ENCODE data around the gene GRIP1. TPM values are rescaled to one million over a fixed set of nuclear protein-coding genes. Genes with fewer than 3 reads are reported as not detected.

Gene GRIP1
- 0.05 TPM for polyA plus RNA-seq (2012; ENCODE audit: low read depth, missing spikeins)

DNA sequence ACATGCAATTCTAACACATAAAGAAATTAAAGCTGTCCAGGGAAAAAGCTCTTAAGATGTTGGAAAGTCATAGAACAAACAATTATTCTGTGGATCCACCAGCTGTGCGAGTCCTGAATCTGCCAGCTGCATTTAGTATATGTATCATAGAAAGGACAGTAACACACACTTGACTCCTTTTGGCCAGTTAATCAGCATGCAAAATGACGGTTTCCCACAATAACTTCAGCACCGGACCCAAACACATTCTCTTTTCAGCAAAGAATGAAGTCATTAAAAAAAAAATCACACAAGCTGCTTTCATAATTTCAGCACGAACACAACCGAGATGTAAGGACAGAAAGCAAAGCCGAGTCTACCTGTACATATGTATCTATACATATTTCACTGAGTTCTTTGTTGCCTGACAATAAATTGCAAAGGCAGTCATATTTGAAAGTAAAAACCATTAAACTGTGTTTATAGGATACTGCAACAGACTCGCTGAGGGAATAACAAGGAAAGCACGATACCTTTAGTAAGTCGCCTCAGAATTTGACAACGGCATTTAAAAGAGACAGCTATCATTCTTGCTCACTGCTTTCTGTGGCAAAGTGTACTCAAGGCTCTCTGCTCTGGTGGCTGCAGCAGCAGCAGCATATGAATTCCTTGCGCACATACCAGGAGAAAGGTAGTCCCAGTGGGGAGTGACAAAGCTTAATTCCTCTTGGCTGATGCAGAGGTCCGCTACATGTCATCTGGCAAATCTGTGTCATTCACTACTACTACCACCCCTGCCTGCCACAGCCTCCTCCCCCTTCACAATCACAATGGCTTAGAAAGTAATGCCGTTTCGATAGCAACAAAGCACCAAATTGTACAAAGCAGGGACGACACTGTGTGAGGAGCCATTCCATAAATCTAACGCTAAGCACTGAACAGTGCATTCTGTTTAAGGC, at the start of gene GRIP1:
Gene GRIP1, minus strand, starts transcription at position 739 of the 938 bp plus-strand sequence. Its CDS starts 172 bp downstream, at position 567.
- TF ChIP-seq POLR2AphosphoS5 (IDR thresholded peaks at IDR 0.05; ENCODE audit: low read depth, low read length) (no peak), POU2F2 (IDR thresholded peaks at IDR 0.05; ENCODE audit: low read depth, low read length) (no peak), SPI1 (IDR thresholded peaks at IDR 0.05; ENCODE audit: low read depth, low read length) (no peak), POLR2A (IDR thresholded peaks at IDR 0.05; ENCODE audit: low read depth, low read length) (no peak), PAX5 (IDR thresholded peaks at IDR 0.05; ENCODE audit: insufficient read depth, low read length, severe bottlenecking) (no peak), TAF1 (IDR thresholded peaks at IDR 0.05; ENCODE audit: low read depth, low read length) (no peak)
- DNase-seq (ENCODE audit: insufficient read length, low spot score): no peak
- no peak for FAIRE-seq

DNA sequence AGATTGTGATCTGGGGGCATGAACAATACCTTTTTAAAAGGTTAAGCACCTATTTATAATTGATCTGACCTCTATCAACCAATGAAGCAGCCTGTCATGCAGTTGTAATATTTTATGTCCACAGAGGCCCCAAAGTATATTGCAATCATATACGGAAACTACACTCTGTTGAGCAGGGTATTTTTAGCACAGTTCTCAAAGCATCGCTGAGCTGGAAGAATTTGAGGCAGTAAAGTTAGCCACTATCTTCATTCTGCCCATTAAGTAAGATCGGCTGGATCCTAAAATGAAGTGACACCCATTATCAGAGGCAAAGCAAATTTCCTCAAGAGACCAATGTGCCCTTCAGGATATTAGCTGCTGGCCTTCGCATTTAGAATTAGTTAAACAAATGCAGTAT, 47.7 kb upstream of the GRIP1 start:
- DNase-seq (ENCODE audit: insufficient read length, low spot score): no peak
- FAIRE-seq: no peak
- TF ChIP-seq POLR2A (IDR thresholded peaks at IDR 0.05; ENCODE audit: low read depth, low read length) (no peak), SPI1 (IDR thresholded peaks at IDR 0.05; ENCODE audit: low read depth, low read length) (no peak), TAF1 (IDR thresholded peaks at IDR 0.05; ENCODE audit: low read depth, low read length) (no peak), PAX5 (IDR thresholded peaks at IDR 0.05; ENCODE audit: insufficient read depth, low read length, severe bottlenecking) (no peak), POLR2AphosphoS5 (IDR thresholded peaks at IDR 0.05; ENCODE audit: low read depth, low read length) (no peak), POU2F2 (IDR thresholded peaks at IDR 0.05; ENCODE audit: low read depth, low read length) (no peak)

GRCh38 chr12:66725031-66725430, 46.2 kb upstream of the GRIP1 start:
- DNase-seq (ENCODE audit: insufficient read length, low spot score) (no peak), FAIRE-seq (no peak)
- TF ChIP-seq POLR2A (IDR thresholded peaks at IDR 0.05; ENCODE audit: low read depth, low read length) (no peak), POLR2AphosphoS5 (IDR thresholded peaks at IDR 0.05; ENCODE audit: low read depth, low read length) (no peak), TAF1 (IDR thresholded peaks at IDR 0.05; ENCODE audit: low read depth, low read length) (no peak), POU2F2 (IDR thresholded peaks at IDR 0.05; ENCODE audit: low read depth, low read length) (no peak), SPI1 (IDR thresholded peaks at IDR 0.05; ENCODE audit: low read depth, low read length) (no peak), PAX5 (IDR thresholded peaks at IDR 0.05; ENCODE audit: insufficient read depth, low read length, severe bottlenecking) (no peak)

DNA sequence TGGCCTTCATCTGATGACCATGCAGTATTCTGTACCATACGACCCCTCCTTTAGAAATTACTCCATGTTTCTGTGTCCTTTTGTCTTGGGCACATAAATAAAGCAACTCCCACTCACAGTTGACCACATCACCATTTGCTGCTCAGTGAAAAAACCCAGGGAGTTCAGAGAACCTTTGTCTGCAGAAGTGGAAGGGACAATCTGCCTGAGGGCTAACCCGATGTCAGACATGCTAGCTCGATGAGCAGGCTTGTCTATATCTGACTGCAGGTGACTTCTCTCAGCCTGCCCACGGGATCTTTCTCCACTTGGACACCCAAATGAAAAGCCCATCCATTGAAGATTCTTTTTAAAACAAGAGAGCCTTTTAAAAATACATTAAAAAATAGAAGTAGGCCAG, 45.7 kb upstream of the GRIP1 start:
- DNase-seq (ENCODE audit: insufficient read length, low spot score) (no peak), FAIRE-seq (no peak)
- TF ChIP-seq SPI1 (IDR thresholded peaks at IDR 0.05; ENCODE audit: low read depth, low read length) (no peak), POLR2AphosphoS5 (IDR thresholded peaks at IDR 0.05; ENCODE audit: low read depth, low read length) (no peak), POLR2A (IDR thresholded peaks at IDR 0.05; ENCODE audit: low read depth, low read length) (no peak), TAF1 (IDR thresholded peaks at IDR 0.05; ENCODE audit: low read depth, low read length) (no peak), PAX5 (IDR thresholded peaks at IDR 0.05; ENCODE audit: insufficient read depth, low read length, severe bottlenecking) (no peak), POU2F2 (IDR thresholded peaks at IDR 0.05; ENCODE audit: low read depth, low read length) (no peak)

DNA sequence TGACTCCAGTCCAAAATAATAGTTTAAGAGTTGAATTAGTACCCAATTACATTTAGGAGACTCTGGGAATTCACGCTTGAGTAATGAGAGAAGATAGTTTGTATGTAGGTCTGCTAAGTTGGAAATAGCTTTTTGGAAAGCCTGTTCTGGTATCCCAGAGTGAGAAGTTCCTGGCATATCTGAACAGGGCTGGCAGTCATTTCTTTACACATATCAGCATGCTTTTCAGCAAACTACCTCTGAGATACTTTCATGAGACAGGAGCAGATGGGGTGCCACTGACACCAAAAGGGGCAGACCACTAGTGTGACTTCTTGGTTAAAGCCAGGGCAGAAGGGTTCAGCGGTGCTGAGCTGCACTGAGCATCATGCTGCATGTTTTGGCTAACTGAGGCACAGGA, 45.1 kb upstream of the GRIP1 start:
- DNase-seq (ENCODE audit: insufficient read length, low spot score) (no peak), FAIRE-seq (no peak)
- no peak for TF ChIP-seq POU2F2 (IDR thresholded peaks at IDR 0.05; ENCODE audit: low read depth, low read length)
- no peak for TF ChIP-seq PAX5 (IDR thresholded peaks at IDR 0.05; ENCODE audit: insufficient read depth, low read length, severe bottlenecking)
- TF ChIP-seq POLR2AphosphoS5 (IDR thresholded peaks at IDR 0.05; ENCODE audit: low read depth, low read length): no peak
- no peak for TF ChIP-seq SPI1 (IDR thresholded peaks at IDR 0.05; ENCODE audit: low read depth, low read length)
- TF ChIP-seq POLR2A (IDR thresholded peaks at IDR 0.05; ENCODE audit: low read depth, low read length): no peak
- no peak for TF ChIP-seq TAF1 (IDR thresholded peaks at IDR 0.05; ENCODE audit: low read depth, low read length)

- DNase-seq (ENCODE audit: insufficient read length, low spot score) (no peak), FAIRE-seq (no peak)
- TF ChIP-seq SPI1 (IDR thresholded peaks at IDR 0.05; ENCODE audit: low read depth, low read length): no peak
- TF ChIP-seq POLR2A (IDR thresholded peaks at IDR 0.05; ENCODE audit: low read depth, low read length): no peak
- no peak for TF ChIP-seq POLR2AphosphoS5 (IDR thresholded peaks at IDR 0.05; ENCODE audit: low read depth, low read length)
- no peak for TF ChIP-seq POU2F2 (IDR thresholded peaks at IDR 0.05; ENCODE audit: low read depth, low read length)
- no peak for TF ChIP-seq TAF1 (IDR thresholded peaks at IDR 0.05; ENCODE audit: low read depth, low read length)
Measured at GRCh38 chr12:66719862-66720261, 41.0 kb upstream of the GRIP1 start.

GRCh38 chr12:66717036-66717673, 38.3 kb upstream of the GRIP1 start:
- TF ChIP-seq TAF1 (IDR thresholded peaks at IDR 0.05; ENCODE audit: low read depth, low read length): no peak
- TF ChIP-seq SPI1 (IDR thresholded peaks at IDR 0.05; ENCODE audit: low read depth, low read length): no peak
- TF ChIP-seq POU2F2 (IDR thresholded peaks at IDR 0.05; ENCODE audit: low read depth, low read length): no peak
- TF ChIP-seq POLR2A (IDR thresholded peaks at IDR 0.05; ENCODE audit: low read depth, low read length): no peak
- TF ChIP-seq POLR2AphosphoS5 (IDR thresholded peaks at IDR 0.05; ENCODE audit: low read depth, low read length): no peak
- TF ChIP-seq PAX5 (IDR thresholded peaks at IDR 0.05; ENCODE audit: insufficient read depth, low read length, severe bottlenecking): no peak
- FAIRE-seq: no peak
- no peak for DNase-seq (ENCODE audit: insufficient read length, low spot score)

DNA sequence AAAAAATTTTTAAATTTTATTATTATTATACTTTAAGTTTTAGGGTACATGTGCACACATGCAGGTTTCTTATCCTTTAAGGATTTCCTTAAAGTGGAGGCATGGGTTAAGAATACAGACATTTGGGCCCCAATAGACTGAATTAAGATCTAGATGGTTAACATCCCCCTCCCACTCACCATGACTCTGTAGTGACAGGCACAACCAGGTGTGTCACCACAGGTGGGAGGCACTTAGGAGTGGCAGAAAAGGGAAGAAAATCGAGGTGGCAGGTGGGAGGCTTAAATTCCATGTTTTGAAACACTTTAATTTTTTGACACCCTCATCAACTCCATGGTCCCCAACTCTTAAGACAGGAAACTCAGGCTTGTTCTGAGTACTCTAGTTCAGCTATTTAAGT, 37.6 kb upstream of the GRIP1 start:
- TF ChIP-seq POLR2A (IDR thresholded peaks at IDR 0.05; ENCODE audit: low read depth, low read length): no peak
- no peak for TF ChIP-seq POLR2AphosphoS5 (IDR thresholded peaks at IDR 0.05; ENCODE audit: low read depth, low read length)
- no peak for TF ChIP-seq PAX5 (IDR thresholded peaks at IDR 0.05; ENCODE audit: insufficient read depth, low read length, severe bottlenecking)
- no peak for TF ChIP-seq SPI1 (IDR thresholded peaks at IDR 0.05; ENCODE audit: low read depth, low read length)
- DNase-seq (ENCODE audit: insufficient read length, low spot score): no peak

GRCh38 chr12:66714709-66715108, 35.8 kb upstream of the GRIP1 start:
- FAIRE-seq: no peak
- TF ChIP-seq POLR2A (IDR thresholded peaks at IDR 0.05; ENCODE audit: low read depth, low read length) (no peak), PAX5 (IDR thresholded peaks at IDR 0.05; ENCODE audit: insufficient read depth, low read length, severe bottlenecking) (no peak), SPI1 (IDR thresholded peaks at IDR 0.05; ENCODE audit: low read depth, low read length) (no peak), POU2F2 (IDR thresholded peaks at IDR 0.05; ENCODE audit: low read depth, low read length) (no peak), TAF1 (IDR thresholded peaks at IDR 0.05; ENCODE audit: low read depth, low read length) (no peak), POLR2AphosphoS5 (IDR thresholded peaks at IDR 0.05; ENCODE audit: low read depth, low read length) (no peak)

More for the DNA sequence above, 37.6 kb upstream of the GRIP1 start:
- FAIRE-seq: no peak

More at GRCh38 chr12:66714709-66715108, 35.8 kb upstream of the GRIP1 start:
- DNase-seq (ENCODE audit: insufficient read length, low spot score): no peak

All from GM12891 (cell line).